OCI-LY3 (cell line): ENCODE data around the gene OR4A16.

Source experiments
- H2AFZ ChIP-seq: fragments of 200-600, 300-600 bp; shearing (Covaris generic); 2 replicates; pipeline ENCODE4 v1.6.0; 2014; ENCODE audit warnings: antibody characterized with exemption, low read depth, low read length
- H3K27ac ChIP-seq: fragments of 200-600, 300-600 bp; sonication (generic); 2 replicates; pipeline ENCODE4 v1.5.1; 2014; ENCODE audit warnings: mild to moderate bottlenecking, low read length, moderate library complexity, mixed read lengths
- H3K27me3 ChIP-seq: fragments of 200-600, 300-600 bp; sonication (generic); 2 replicates; pipeline ENCODE4 v1.6.1; 2014; ENCODE audit warnings: low read depth, low read length, mixed read lengths
- H3K36me3 ChIP-seq: fragments of 200-600, 300-600 bp; sonication (generic); replicated peaks from 2 replicates; pipeline ENCODE3; 2014; ENCODE audit warnings: low read depth, low read length, mixed read lengths
- H3K4me1 ChIP-seq: fragments of 300-600, 200-600 bp; sonication (generic); 2 replicates; pipeline ENCODE4 v1.6.1; 2014; ENCODE audit warnings: low read length, mixed read lengths
- H3K4me2 ChIP-seq: fragments of 200-600, 300-600 bp; sonication (generic); 2 replicates; pipeline ENCODE4 v1.6.1; 2014; ENCODE audit warnings: low read length, mixed read lengths
- H3K4me3 ChIP-seq: fragments of 300-600, 200-600 bp; sonication (generic); 2 replicates; pipeline ENCODE4 v1.5.1; 2014; ENCODE audit warnings: antibody characterized with exemption, mild to moderate bottlenecking, low read length, moderate library complexity
- H3K79me2 ChIP-seq: fragments of 300-600, 200-600 bp; shearing (Covaris generic); 2 replicates; pipeline ENCODE4 v1.6.1; 2014; ENCODE audit warnings: mild to moderate bottlenecking, low read length, mixed read lengths
- H3K9ac ChIP-seq: fragments of 300-600, 200-600 bp; shearing (Covaris generic); 2 replicates; pipeline ENCODE4 v1.6.0; 2014; ENCODE audit warnings: mild to moderate bottlenecking, low read length, moderate library complexity
- H3K9me3 ChIP-seq: fragments of 200-600, 300-600 bp; shearing (Covaris generic); 2 replicates; pipeline ENCODE4 v1.6.1; 2014; ENCODE audit warnings: low read length, mixed read lengths; ENCODE audit not compliant: insufficient read depth
- H4K20me1 ChIP-seq: fragments of 200-600, 300-600 bp; sonication (generic); 2 replicates; pipeline ENCODE4 v1.6.1; 2016; ENCODE audit warnings: low read length, mixed read lengths; ENCODE audit not compliant: insufficient read depth
- CTCF ChIP-seq: fragments of 200-600, 300-600 bp; sonication (generic); IDR thresholded peaks from 2 replicates; pipeline ENCODE4 v1.5.1; 2014; ENCODE audit warnings: antibody characterized with exemption, low read length, low read depth
- EZH2phosphoT487 ChIP-seq: fragments of 200-600 bp; shearing (Covaris generic); IDR thresholded peaks from 2 replicates; pipeline ENCODE4 v1.6.1; 2018; ENCODE audit warnings: antibody characterized with exemption, mixed run types, low read depth

Gene OR4A16, protein sequence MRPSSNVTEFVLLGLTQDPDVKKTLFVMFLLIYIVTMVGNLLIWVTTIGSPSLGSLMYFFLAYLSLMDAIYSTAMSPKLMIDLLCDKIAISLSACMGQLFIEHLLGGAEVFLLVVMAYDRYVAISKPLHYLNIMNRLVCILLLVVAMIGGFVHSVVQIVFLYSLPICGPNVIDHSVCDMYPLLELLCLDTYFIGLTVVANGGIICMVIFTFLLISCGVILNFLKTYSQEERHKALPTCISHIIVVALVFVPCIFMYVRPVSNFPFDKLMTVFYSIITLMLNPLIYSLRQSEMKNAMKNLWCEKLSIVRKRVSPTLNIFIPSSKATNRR

GRCh38 chr11:55342901-55343300 is at the start of gene OR4A16:
OR4A16 (plus strand) TSS chr11:55343201; CDS start chr11:55343201, 0 bp downstream.
- Histone ChIP-seq H3K4me1 (no peaks in the 10 kb centered on the region), H3K79me2 (no peaks in the 10 kb centered on the region), H3K27ac (no peak within 1 kb of the TSS), H2AFZ (no peak within 1 kb of the TSS), H3K36me3 (no peaks in the 10 kb centered on the region), H3K27me3 (no peaks in the 10 kb centered on the region), H3K9me3 (no peaks in the 10 kb centered on the region), H4K20me1 (no peaks in the 10 kb centered on the region), H3K4me2 (no peak within 1 kb of the TSS), H3K4me3 (no peak within 1 kb of the TSS), H3K9ac (no peak within 1 kb of the TSS)
- no peak for TF ChIP-seq EZH2phosphoT487
- TF ChIP-seq CTCF: no peak

DNA sequence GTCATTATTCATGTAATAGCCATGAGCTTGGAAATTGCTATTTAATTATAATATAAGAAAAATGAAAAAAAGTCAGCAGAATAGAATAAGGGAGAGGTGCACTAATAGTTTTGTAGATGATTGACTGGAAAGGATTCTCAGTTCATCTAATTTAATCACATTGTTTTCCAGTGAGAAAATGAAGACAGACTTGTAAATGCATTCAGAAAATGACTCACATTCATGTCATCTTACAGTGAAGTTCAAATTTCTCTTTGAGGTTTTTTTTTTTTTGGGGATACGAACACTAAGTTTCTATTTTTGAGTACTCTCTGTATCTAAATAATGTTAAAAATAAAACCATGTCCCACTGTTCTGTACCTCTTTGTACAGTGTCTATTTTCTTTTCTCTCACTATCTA is 18.5 kb upstream of the OR4A16 start:
- Histone ChIP-seq H3K27ac (no peak overlapping the region), H4K20me1 (no peaks in the 10 kb centered on the region), H3K79me2 (no peaks in the 10 kb centered on the region), H3K9ac (no peak overlapping the region), H3K4me1 (no peaks in the 10 kb centered on the region), H3K4me2 (no peak overlapping the region), H2AFZ (no peak overlapping the region), H3K9me3 (no peaks in the 10 kb centered on the region), H3K4me3 (no peak overlapping the region), H3K27me3 (no peaks in the 10 kb centered on the region), H3K36me3 (no peaks in the 10 kb centered on the region)
- no peak for TF ChIP-seq CTCF
- TF ChIP-seq EZH2phosphoT487: no peak

DNA sequence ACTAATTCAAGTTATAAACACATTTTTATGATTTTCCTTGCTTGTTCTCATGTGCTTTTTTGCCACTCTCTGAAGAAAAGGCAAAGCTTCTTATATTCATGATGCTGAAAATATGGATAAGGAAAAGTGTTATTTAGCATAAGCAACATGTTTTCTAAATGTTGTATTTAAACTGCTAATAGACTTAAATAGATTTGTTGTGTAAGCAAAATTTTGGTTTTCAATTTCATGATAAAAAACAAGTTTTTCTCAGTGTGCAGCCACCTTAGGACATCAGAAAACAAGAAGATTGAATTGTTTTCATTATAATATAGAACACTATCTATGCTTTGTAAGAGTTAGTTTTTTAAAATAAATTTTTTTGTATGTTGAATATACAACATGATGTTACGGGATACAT is 2.3 kb downstream of the OR4A16 start:
- H3K79me2 ChIP-seq: no peaks in the 10 kb centered on the region
- no peaks in the 10 kb centered on the region for H3K4me1 ChIP-seq
- no peak overlapping the region for H3K27ac ChIP-seq
- H3K9me3 ChIP-seq: no peaks in the 10 kb centered on the region
- H3K36me3 ChIP-seq: no peaks in the 10 kb centered on the region
- H3K4me2 ChIP-seq: no peak overlapping the region
- H3K27me3 ChIP-seq: no peaks in the 10 kb centered on the region
- no peak overlapping the region for H3K9ac ChIP-seq
- no peak overlapping the region for H2AFZ ChIP-seq
- TF ChIP-seq CTCF (no peak), EZH2phosphoT487 (no peak)
- H3K4me3 ChIP-seq: no peak overlapping the region
- no peaks in the 10 kb centered on the region for H4K20me1 ChIP-seq

- Histone ChIP-seq H3K36me3 (no peaks in the 10 kb centered on the region), H3K4me1 (no peaks in the 10 kb centered on the region), H3K4me3 (no peak overlapping the region), H2AFZ (no peak overlapping the region), H3K27me3 (no peaks in the 10 kb centered on the region), H4K20me1 (no peaks in the 10 kb centered on the region), H3K27ac (no peak overlapping the region), H3K79me2 (no peaks in the 10 kb centered on the region), H3K9me3 (no peaks in the 10 kb centered on the region), H3K4me2 (no peak overlapping the region), H3K9ac (no peak overlapping the region)
- no peak for TF ChIP-seq CTCF
- no peak for TF ChIP-seq EZH2phosphoT487
These were observed 6.0 kb downstream of the OR4A16 start for GRCh38 chr11:55349032-55349431.
